KMS-11 (cell line): Measurements from ENCODE around the gene BBOX1.

Experiments used
- H2AFZ ChIP-seq: fragments of 200-600 bp; sonication (generic); 2 replicates; pipeline ENCODE4 v1.6.1; 2016; ENCODE audit warnings: antibody characterized with exemption, mixed run types, low read depth
- H3K27ac ChIP-seq: fragments of 200-600 bp; sonication (generic); 2 replicates; pipeline ENCODE4 v1.6.1; 2016; ENCODE audit warnings: mild to moderate bottlenecking, mixed run types
- H3K27me3 ChIP-seq: fragments of 200-600 bp; sonication (generic); 2 replicates; pipeline ENCODE4 v1.6.1; 2017; ENCODE audit warnings: mild to moderate bottlenecking, low read depth, mixed run types, moderate library complexity; ENCODE audit not compliant: insufficient read depth
- H3K36me3 ChIP-seq: fragments of 200-600 bp; sonication (generic); 2 replicates; pipeline ENCODE4 v1.6.1; 2017; ENCODE audit warnings: mild to moderate bottlenecking, mixed run types; ENCODE audit not compliant: insufficient read depth
- H3K4me1 ChIP-seq: fragments of 200-600 bp; sonication (generic); 2 replicates; pipeline ENCODE4 v1.6.1; 2016; ENCODE audit warnings: mild to moderate bottlenecking, low read depth, mixed run types; ENCODE audit not compliant: poor library complexity, severe bottlenecking
- H3K4me2 ChIP-seq: fragments of 200-600 bp; sonication (generic); 2 replicates; pipeline ENCODE4 v1.7.0; 2016; ENCODE audit warnings: mild to moderate bottlenecking, mixed run types
- H3K4me3 ChIP-seq: fragments of 200-600 bp; sonication (generic); IDR thresholded peaks from 2 replicates; pipeline ENCODE4 v1.6.1; 2017; ENCODE audit warnings: low read depth, low read length, mixed read lengths; ENCODE audit not compliant: insufficient read depth
- H3K79me2 ChIP-seq: fragments of 200-600 bp; sonication (generic); 2 replicates; pipeline ENCODE4 v1.6.1; 2016; ENCODE audit warnings: low read depth, mixed run types; ENCODE audit not compliant: insufficient read depth
- H3K9ac ChIP-seq: fragments of 200-600 bp; sonication (generic); 2 replicates; pipeline ENCODE4 v1.6.1; 2016; ENCODE audit warnings: mild to moderate bottlenecking, mixed run types
- H4K20me1 ChIP-seq: fragments of 200-600 bp; sonication (generic); 2 replicates; pipeline ENCODE4 v1.6.1; 2016; ENCODE audit warnings: mild to moderate bottlenecking, mixed run types; ENCODE audit not compliant: insufficient read depth
- CTCF ChIP-seq: fragments of 200-600 bp; sonication (generic); conservative IDR thresholded peaks from 2 replicates; pipeline ENCODE4 v1.6.1; 2017; ENCODE audit warnings: low read depth, mild to moderate bottlenecking, antibody characterized with exemption, low read length, moderate library complexity, mixed read lengths

The BBOX1 gene

GRCh38 chr11:27022659-27023251 is 17.9 kb upstream of the BBOX1 start:
- TF ChIP-seq CTCF: no peak
- H3K27ac ChIP-seq: no peak overlapping the region
- no peak overlapping the region for H2AFZ ChIP-seq

GRCh38 chr11:27024865-27025264 is 15.8 kb upstream of the BBOX1 start:
- TF ChIP-seq CTCF: no peak
- Histone ChIP-seq H3K4me3 (no peak overlapping the region), H3K4me2 (no peak overlapping the region), H3K9ac (no peak overlapping the region), H3K36me3 (no peaks in the 10 kb centered on the region), H4K20me1 (no peaks in the 10 kb centered on the region), H3K79me2 (no peaks in the 10 kb centered on the region), H3K27ac (no peak overlapping the region), H3K27me3 (no peaks in the 10 kb centered on the region), H2AFZ (no peak overlapping the region), H3K4me1 (no peaks in the 10 kb centered on the region)

More at GRCh38 chr11:27022659-27023251, 17.9 kb upstream of the BBOX1 start:
- Histone ChIP-seq H4K20me1 (no peaks in the 10 kb centered on the region), H3K4me1 (no peaks in the 10 kb centered on the region), H3K4me3 (no peak overlapping the region), H3K9ac (no peak overlapping the region), H3K36me3 (no peaks in the 10 kb centered on the region), H3K79me2 (no peaks in the 10 kb centered on the region), H3K27me3 (no peaks in the 10 kb centered on the region), H3K4me2 (no peak overlapping the region)

GRCh38 chr11:27025312-27025955 is 15.2 kb upstream of the BBOX1 start:
- Histone ChIP-seq H4K20me1 (no peaks in the 10 kb centered on the region), H3K36me3 (no peaks in the 10 kb centered on the region), H3K27me3 (no peaks in the 10 kb centered on the region), H3K9ac (no peak overlapping the region), H3K27ac (no peak overlapping the region), H3K4me1 (no peaks in the 10 kb centered on the region), H3K4me3 (no peak overlapping the region), H3K4me2 (no peak overlapping the region), H2AFZ (no peak overlapping the region), H3K79me2 (no peaks in the 10 kb centered on the region)
- TF ChIP-seq CTCF: no peak

GRCh38 chr11:27025957-27026733 is 14.5 kb upstream of the BBOX1 start:
- Histone ChIP-seq H3K27me3 (no peaks in the 10 kb centered on the region), H4K20me1 (no peaks in the 10 kb centered on the region), H3K79me2 (no peaks in the 10 kb centered on the region), H3K27ac (no peak overlapping the region), H3K9ac (no peak overlapping the region), H3K36me3 (no peaks in the 10 kb centered on the region), H3K4me3 (no peak overlapping the region), H3K4me2 (no peak overlapping the region), H2AFZ (no peak overlapping the region), H3K4me1 (no peaks in the 10 kb centered on the region)
- no peak for TF ChIP-seq CTCF
